Heart left ventricle (tissue), 16 donors: Measurements from ENCODE around the gene IMPG2. TPM values are rescaled to one million over a fixed set of nuclear protein-coding genes. Genes with fewer than 3 reads are reported as not detected.

Experiments
- ATAC-seq, 4 donors: fragments of 200-7000 bp; cut with Tn5 transposase; one replicate each; pipeline ENCODE4 v1.9.1; 2020 to 2022; ENCODE audit warnings: moderate library complexity in 4 of 4, mild to moderate bottlenecking in 3 of 4, moderate number of reproducible peaks in 1 of 4
- DNase-seq, 5 donors: peaks; one replicate each; pipeline ENCODE4 v3.0.0-alpha.2; 2020
- H3K27ac ChIP-seq, 12 donors: fragments of 200-600 bp; sonication (generic) in 4 of 12; one replicate each; pipeline versions ENCODE4 v1.5.0 to v1.8.0; 2016 to 2022; ENCODE audit warnings: mild to moderate bottlenecking in 2 of 12
- H3K27me3 ChIP-seq, 9 donors: fragments of 200-600 bp; sonication (generic) in 2 of 9; one replicate each; pipeline versions ENCODE4 v1.5.1 to v1.8.0; 2016 to 2022; ENCODE audit warnings: mild to moderate bottlenecking in 3 of 9
- H3K36me3 ChIP-seq, 9 donors: fragments of 200-600 bp; sonication (generic) in 2 of 9; one replicate each; pipeline versions ENCODE4 v1.5.0 to v1.8.0; 2018 to 2022; ENCODE audit warnings: mild to moderate bottlenecking in 2 of 9
- H3K4me1 ChIP-seq, 12 donors: fragments of 200-600 bp; sonication (generic) in 4 of 12; one replicate each; pipeline versions ENCODE4 v1.5.0 to v1.8.0; 2016 to 2022; ENCODE audit warnings: mild to moderate bottlenecking in 3 of 12
- H3K4me3 ChIP-seq, 12 donors: fragments of 200-600 bp; sonication (generic) in 4 of 12; one replicate each; pipeline versions ENCODE4 v1.5.0 to v1.8.0; 2017 to 2022; ENCODE audit warnings: mild to moderate bottlenecking in 9 of 12, moderate library complexity in 4 of 12
- H3K9me3 ChIP-seq, 12 donors: fragments of 200-600 bp; sonication (generic) in 4 of 12; one replicate each; pipeline versions ENCODE4 v1.5.0 to v1.8.0; 2016 to 2022; ENCODE audit warnings: mild to moderate bottlenecking in 1 of 12
- CTCF ChIP-seq, 12 donors: fragments of 200-600 bp; sonication (generic) in 4 of 12; IDR thresholded peaks; one replicate each; pipeline versions ENCODE4 v1.5.0 to v1.8.0; 2018 to 2022; ENCODE audit warnings: antibody characterized with exemption in 12 of 12, mild to moderate bottlenecking in 5 of 12
- POLR2A ChIP-seq, 2 donors: fragments of 450-650 bp; IDR thresholded peaks; one replicate each; pipeline ENCODE4 v1.6.1; 2017; ENCODE audit warnings: antibody characterized with exemption in 2 of 2, mild to moderate bottlenecking in 2 of 2, moderate library complexity in 2 of 2
- whole genome bisulfite sequencing, 4 donors: extraction: QIAGEN DNeasy Blood & Tissue Kit in 2 of 4; methylation state at CpG; one replicate each; pipeline versions ENCODE4 v1.1.5 to v1.1.7; 2013 to 2018; 5-methylcytosine and 5-hydroxymethylcytosine counted together
- intact Hi-C, 10 donors: fragments of 100-400 bp; cut with DNase I; formaldehyde crosslinking; loops; one replicate each; pipeline versions ENCODE4 v1.11.1 to v1.14.2; 2022
- polyA plus RNA-seq, 2 donors: library from polyadenylated mRNA; stranded (reverse); fragments of 200-250 nt; gene quantifications; one replicate each; pipeline ENCODE4 v1.2.3, GENCODE V29; 2013
- total RNA-seq, 9 donors: library from RNA; depleted of rRNA in 2 of 9; stranded (reverse); fragments of >200 nt in 2 of 9; fragmentation: NEBNext Ultra II Directional in 3 of 9; extraction: Animal tissue kit (Norgen Biotek cat#: 25700) in 3 of 9; gene quantifications; one replicate each; pipeline versions ENCODE4 v1.1.0 to v1.2.4, GENCODE V29; 2016 to 2023
- donor health status: ischemic (EF 13 %, LVEDD 7.1; RV severe dilation, severe dysfunction).
- donor health status: healthy with polysubstance abuse.
- donor health status: DM: no; HTN: yes; CAD: no.
- donor health status: DM: no; HTN: no; CAD: no.
- donor health status: ischemic (EF 25% LVEDD 6.9; RV normal size, moderate dysfunction).
- donor health status: ischemic (EF 25% LVEDD 5.7; RV mildly dilated, moderate dysfunction).
- donor health status: healthy.
- donor health status: DM: yes; HTN: yes; CAD: no.
- donor health status: ischemic (EF 35%, LVEDD 5.7; RV mildly dilated, moderate dysfunction).
- donor health status: nonischemic (EF 11% LVEDD 7.7; RV severe dilation, severe dysfunction).
- donor health status: DM: yes; HTN: yes; CAD: no.
- donor health status: PGD.
- donor health status: ischemic (EF 29% LVEDD 5.4; RV normal size, mild dysfunction).
- donor health status: nonischemic (EF 23%, LVEDD 6.1; RV moderate dilation, normal function).

IMPG2 gene
- total and polyA plus RNA-seq, 11 donors: 0.06 to 0.41 (median 0.19) TPM; not detected in 1

- no peaks in the 10 kb centered on the region for H3K36me3 ChIP-seq
- no peak for TF ChIP-seq POLR2A (IDR thresholded peaks at IDR 0.05)
- TF ChIP-seq CTCF (IDR thresholded peaks at IDR 0.05): no peak
Observed at GRCh38 chr3:101256511-101256910, 63.9 kb downstream of the IMPG2 start.

GRCh38 chr3:101255441-101255840, 64.9 kb downstream of the IMPG2 start:
- intact Hi-C loops: no loop called here
- Histone ChIP-seq H3K9me3 (no peaks in the 10 kb centered on the region), H3K27ac (no peak overlapping the region), H3K27me3 (no peaks in the 10 kb centered on the region), H3K4me1 (no peaks in the 10 kb centered on the region), H3K36me3 (no peaks in the 10 kb centered on the region), H3K4me3 (no peak overlapping the region)
- ATAC-seq (no peak), DNase-seq (no peak)
- WGBS, 4 donors: 78 to 91% (median 84%) methylated on average over 2 of the region's 2 CpGs
- TF ChIP-seq POLR2A (IDR thresholded peaks at IDR 0.05) (no peak), CTCF (IDR thresholded peaks at IDR 0.05) (no peak)

More at GRCh38 chr3:101256511-101256910, 63.9 kb downstream of the IMPG2 start:
- no peak for DNase-seq
- no peak for ATAC-seq
- Histone ChIP-seq H3K4me1 (peaks cover 0 to 10% (median 0%) of the 10 kb centered on the region in 12 donors), H3K4me3 (no peak overlapping the region), H3K9me3 (no peaks in the 10 kb centered on the region), H3K27me3 (no peaks in the 10 kb centered on the region), H3K27ac (no peak overlapping the region)
- 80 to 84% (median 83%) methylated on average over 3 of the region's 3 CpGs for WGBS, 4 donors
- intact Hi-C loops: no loop called here

- ATAC-seq (peak in 3 of 4 donors; percentile 22 to 42 (median 28)), DNase-seq (no peak)
- Histone ChIP-seq H3K9me3 (no peaks in the 10 kb centered on the region), H3K36me3 (no peaks in the 10 kb centered on the region), H3K4me3 (no peak overlapping the region), H3K27ac (no peak overlapping the region), H3K4me1 (peaks cover 0 to 14% (median 0%) of the 10 kb centered on the region in 12 donors), H3K27me3 (no peaks in the 10 kb centered on the region)
- WGBS, 4 donors: 94 to 98% (median 96%) methylated on average over 3 of the region's 3 CpGs
- intact Hi-C loops: no loop called here
- TF ChIP-seq CTCF (IDR thresholded peaks at IDR 0.05) (no peak), POLR2A (IDR thresholded peaks at IDR 0.05) (no peak)
Observed at GRCh38 chr3:101253396-101253795, 67.0 kb downstream of the IMPG2 start.

- intact Hi-C loops: no loop called here
- no peak overlapping the region for H3K27ac ChIP-seq
- H3K4me3 ChIP-seq: no peak overlapping the region
- H3K4me1 ChIP-seq: peaks cover 0 to 14% (median 0%) of the 10 kb centered on the region in 12 donors
- DNase-seq (no peak), ATAC-seq (no peak)
- TF ChIP-seq POLR2A (IDR thresholded peaks at IDR 0.05) (no peak), CTCF (IDR thresholded peaks at IDR 0.05) (no peak)
- H3K27me3 ChIP-seq: no peaks in the 10 kb centered on the region
- H3K9me3 ChIP-seq: no peaks in the 10 kb centered on the region
- 93 to 97% (median 95%) methylated on average over 2 of the region's 2 CpGs for WGBS, 4 donors
- no peaks in the 10 kb centered on the region for H3K36me3 ChIP-seq
Observed at GRCh38 chr3:101252945-101253344, 67.4 kb downstream of the IMPG2 start.
